GM12801 (cell line): ENCODE data around the gene GNG8.

ENCODE experiments used
- CTCF ChIP-seq: IDR thresholded peaks from one replicate; pipeline ENCODE4 v1.5.1; 2011; ENCODE audit warnings: control low read depth; ENCODE audit not compliant: insufficient read length; ENCODE audit errors: extremely low read depth

GNG8 gene

DNA sequence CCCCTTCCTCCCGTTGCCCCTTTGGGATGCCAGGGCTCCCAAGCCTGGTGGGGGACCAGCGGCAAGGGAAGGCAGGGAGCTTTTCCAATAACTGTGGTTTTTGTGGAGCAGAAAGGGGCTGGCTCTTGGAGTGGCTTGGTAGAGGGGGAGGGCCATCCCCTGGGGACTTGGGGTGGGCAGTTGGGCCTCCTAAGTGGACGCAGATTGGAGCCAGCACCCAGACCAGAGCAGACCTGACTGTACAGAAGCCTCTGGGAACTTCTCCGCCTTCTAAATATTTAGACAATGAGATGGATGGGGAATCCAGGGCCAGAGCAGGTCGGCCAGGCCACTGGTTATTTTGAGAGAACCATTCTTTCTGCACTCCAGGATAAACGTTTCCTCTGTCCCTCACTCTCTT lies 15.3 kb downstream of the GNG8 start:
- no peak for TF ChIP-seq CTCF

DNA sequence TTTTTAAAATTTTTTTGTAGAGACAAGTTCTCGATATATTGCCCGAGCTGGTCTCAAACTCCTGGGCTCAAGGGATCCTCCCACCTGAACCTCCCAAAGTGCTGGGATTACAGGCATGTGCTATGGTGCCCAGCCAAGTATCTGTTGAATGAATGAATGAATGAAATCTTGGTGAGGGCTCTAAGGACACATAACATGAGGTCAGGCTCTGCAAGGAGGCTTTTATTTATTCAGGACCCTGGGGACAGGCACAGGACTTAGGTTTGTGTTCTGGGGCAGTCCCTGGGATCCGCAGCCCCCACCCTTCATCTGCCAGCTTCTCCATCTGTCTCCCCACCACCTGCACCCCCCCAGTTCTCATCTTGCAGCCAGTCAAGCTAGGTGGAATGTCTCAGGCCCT lies 15.7 kb downstream of the GNG8 start:
- TF ChIP-seq CTCF, result no peak

GRCh38 chr19:46618670-46619231 lies 17.3 kb downstream of the GNG8 start:
- no peak for TF ChIP-seq CTCF

DNA sequence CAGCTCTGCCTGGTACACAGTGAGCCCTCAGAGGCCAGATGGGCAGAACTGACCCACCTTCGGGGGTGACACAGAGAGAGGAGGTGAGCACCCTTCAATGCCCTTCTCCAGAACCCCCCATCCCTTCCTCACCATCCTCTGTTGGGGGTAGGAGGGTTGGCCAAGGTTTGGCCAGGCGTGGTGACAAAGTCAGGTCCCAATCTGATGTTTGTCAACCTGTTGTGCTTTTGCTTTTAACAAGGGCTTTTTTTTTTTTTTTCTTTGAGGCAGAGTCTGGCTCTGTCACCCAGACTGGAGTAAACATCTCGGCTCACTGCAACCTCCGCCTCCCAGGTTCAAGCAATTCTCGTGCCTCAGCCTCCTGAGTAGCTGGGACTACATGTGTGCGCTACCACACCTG lies 18.4 kb downstream of the GNG8 start:
- no peak for TF ChIP-seq CTCF

GRCh38 chr19:46616631-46617322 lies 19.2 kb downstream of the GNG8 start:
- no peak for TF ChIP-seq CTCF

DNA sequence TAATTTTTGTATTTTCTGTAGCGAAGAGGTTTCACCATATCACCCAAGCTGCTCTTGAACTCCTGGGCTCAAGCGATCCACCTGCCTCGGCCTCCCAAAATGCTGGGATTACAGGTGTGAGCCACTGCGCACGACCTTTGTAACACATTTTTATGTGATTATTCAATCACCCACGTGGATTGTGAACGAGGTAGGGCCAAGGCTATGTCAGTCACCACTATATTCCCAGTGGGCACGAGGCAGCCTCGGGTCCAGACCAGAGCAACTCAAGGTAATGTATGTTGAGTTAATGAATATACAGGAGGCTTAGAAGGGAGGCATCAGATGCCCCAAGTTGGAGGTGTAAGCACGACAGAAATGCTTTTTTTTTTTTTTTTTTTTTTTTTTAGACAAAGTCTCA lies 20.0 kb downstream of the GNG8 start:
- TF ChIP-seq CTCF, result no peak

DNA sequence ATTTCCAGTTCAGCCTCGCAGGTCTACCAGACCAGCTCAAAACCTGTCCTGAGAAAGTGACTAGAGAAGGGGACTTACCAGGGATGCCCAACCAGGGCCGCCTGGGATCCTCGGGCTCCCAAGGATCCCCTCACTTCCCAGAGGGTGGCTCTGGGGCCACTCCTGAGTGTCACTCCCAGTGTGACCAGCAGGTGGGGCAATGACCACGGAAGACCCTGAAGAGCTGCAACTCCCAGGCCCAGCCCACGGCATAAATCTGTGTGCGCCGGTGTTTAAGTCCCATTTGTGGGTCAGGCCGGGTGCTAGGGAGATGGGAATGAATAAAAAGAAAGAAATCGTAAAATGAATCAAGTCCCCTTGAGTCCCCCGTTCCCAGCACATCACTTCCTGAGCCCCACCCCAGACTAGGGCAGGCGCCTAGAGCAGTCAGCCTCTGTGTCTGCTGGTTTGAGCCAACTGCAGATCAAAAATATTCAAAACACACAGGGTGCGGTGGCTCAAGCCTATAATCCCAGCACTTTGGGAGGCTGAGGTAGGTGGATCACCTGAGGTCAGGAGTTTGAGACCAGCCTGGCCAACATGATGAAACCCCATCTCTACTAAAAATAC lies 21.8 kb downstream of the GNG8 start:
- TF ChIP-seq CTCF, result no peak
